ENCODE results near the gene SLC17A7. TPM values are rescaled to one million over a fixed set of nuclear protein-coding genes. Genes with fewer than 3 reads are reported as not detected.
"Not testable (repeated sequence)": the region's sequence is repeated elsewhere in the genome, so short reads cannot be mapped to it uniquely, and the experiment has no call there.

Gene SLC17A7
- polyA plus RNA-seq, 1 experiment = 0.10 TPM

- ChIA-PET POLR2A (no interaction called here), CTCF (interaction anchor here (1.3 to 2.4 kb wide), 3 partner anchors 22 to 96 kb away, joined by 6 to 16 read pairs (median 9); partner anchors contain the start of genes ALDH16A1 and PIH1D1)
- no peaks in the 10 kb centered on the region; the same call in 1 of the 2 replicates for H3K36me3 ChIP-seq (ENCODE audit: control insufficient read depth, insufficient read depth, low read length)
- DNase-seq (ENCODE audit: low read depth) = no peak
- peak overlapping the region; percentile 80 for H3K4me3 ChIP-seq (ENCODE audit: low read depth, low read length)
- no peaks in the 10 kb centered on the region for H3K27me3 ChIP-seq (ENCODE audit: control insufficient read depth, insufficient read depth, low read length)
- TF ChIP-seq CTCF (IDR thresholded peaks at IDR 0.05; ENCODE audit: insufficient read depth, low read depth, low read length) = no peak
Observed at GRCh38 chr19:49474542-49474924, 33.2 kb upstream of the SLC17A7 start.

- DNase-seq (ENCODE audit: low read depth) = no peak
- H3K36me3 ChIP-seq (ENCODE audit: control insufficient read depth, insufficient read depth, low read length) = no peaks in the 10 kb centered on the region; the same call in 1 of the 2 replicates
- peak within 1 kb of the TSS; percentile 80 for H3K4me3 ChIP-seq (ENCODE audit: low read depth, low read length)
- ChIA-PET CTCF (interaction anchor here (0.7 to 2.4 kb wide), 15 partner anchors 9 to 198 kb away, joined by 3 to 20 read pairs (median 6); partner anchors contain the start of genes ALDH16A1, NOSIP, PIH1D1 and PRRG2), POLR2A (interaction anchor here (0.6 kb wide), 1 partner anchor 397 kb away, joined by 3 read pairs; no protein-coding TSS in a partner anchor)
- TF ChIP-seq CTCF (IDR thresholded peaks at IDR 0.05; ENCODE audit: insufficient read depth, low read depth, low read length) = peak; percentile 98
- H3K27me3 ChIP-seq (ENCODE audit: control insufficient read depth, insufficient read depth, low read length) = no peaks in the 10 kb centered on the region
Observed at GRCh38 chr19:49473868-49474541, 32.7 kb upstream of the SLC17A7 start, which contains the start of gene FLT3LG. FLT3LG (plus strand) TSS chr19:49474215; CDS start chr19:49474640, 425 bp downstream.

- not testable (repeated sequence) for H3K27me3 ChIP-seq (ENCODE audit: control insufficient read depth, insufficient read depth, low read length); H3K36me3 ChIP-seq (ENCODE audit: control insufficient read depth, insufficient read depth, low read length); DNase-seq (ENCODE audit: low read depth)
- H3K4me3 ChIP-seq (ENCODE audit: low read depth, low read length) = peak overlapping the region; percentile 80
- ChIA-PET CTCF (interaction anchor here (0.7 to 2.4 kb wide), 15 partner anchors 8 to 199 kb away, joined by 3 to 20 read pairs (median 6); partner anchors contain the start of genes ALDH16A1, NOSIP, PIH1D1 and PRRG2), POLR2A (interaction anchor here (0.6 kb wide), 1 partner anchor 397 kb away, joined by 3 read pairs; no protein-coding TSS in a partner anchor)
Observed at GRCh38 chr19:49473501-49473867, 32.2 kb upstream of the SLC17A7 start.

GRCh38 chr19:49472936-49473335 lies 31.6 kb upstream of the SLC17A7 start:
- ChIA-PET POLR2A (no interaction called here), CTCF (interaction anchor here (0.5 to 2.4 kb wide), 9 partner anchors 14 to 199 kb away, joined by 3 to 20 read pairs (median 9); partner anchors contain the start of genes ALDH16A1 and PIH1D1)
- no peak for DNase-seq (ENCODE audit: low read depth)
- Histone ChIP-seq H3K36me3 (ENCODE audit: control insufficient read depth, insufficient read depth, low read length) (no peaks in the 10 kb centered on the region; the same call in 1 of the 2 replicates), H3K27me3 (ENCODE audit: control insufficient read depth, insufficient read depth, low read length) (no peaks in the 10 kb centered on the region), H3K4me3 (ENCODE audit: low read depth, low read length) (no peak overlapping the region)
- TF ChIP-seq CTCF (IDR thresholded peaks at IDR 0.05; ENCODE audit: insufficient read depth, low read depth, low read length) = no peak

GRCh38 chr19:49470615-49470978 lies 29.3 kb upstream of the SLC17A7 start:
- CTCF ChIA-PET = interaction anchor here (0.7 to 2.1 kb wide), 3 partner anchors 12 to 100 kb away, joined by 3 to 7 read pairs (median 7); no protein-coding TSS in a partner anchor
- Histone ChIP-seq H3K36me3 (ENCODE audit: control insufficient read depth, insufficient read depth, low read length) (peaks cover 3% of the 10 kb centered on the region), H3K4me3 (ENCODE audit: low read depth, low read length) (no peak overlapping the region), H3K27me3 (ENCODE audit: control insufficient read depth, insufficient read depth, low read length) (no peaks in the 10 kb centered on the region)
- POLR2A ChIA-PET = no interaction called here
- no peak for TF ChIP-seq CTCF (IDR thresholded peaks at IDR 0.05; ENCODE audit: insufficient read depth, low read depth, low read length)
- no peak for DNase-seq (ENCODE audit: low read depth)

Data from BJ (cell line).